HG02870 (cell line): ENCODE data around the gene SPHK2.

ENCODE experiments used
- ATAC-seq: cut with Tn5 transposase; IDR thresholded peaks from one replicate; pipeline ENCODE4 v1.9.1; 2021; ENCODE audit warnings: mild to moderate bottlenecking, moderate library complexity; ENCODE audit not compliant: unreplicated experiment

Gene SPHK2

DNA sequence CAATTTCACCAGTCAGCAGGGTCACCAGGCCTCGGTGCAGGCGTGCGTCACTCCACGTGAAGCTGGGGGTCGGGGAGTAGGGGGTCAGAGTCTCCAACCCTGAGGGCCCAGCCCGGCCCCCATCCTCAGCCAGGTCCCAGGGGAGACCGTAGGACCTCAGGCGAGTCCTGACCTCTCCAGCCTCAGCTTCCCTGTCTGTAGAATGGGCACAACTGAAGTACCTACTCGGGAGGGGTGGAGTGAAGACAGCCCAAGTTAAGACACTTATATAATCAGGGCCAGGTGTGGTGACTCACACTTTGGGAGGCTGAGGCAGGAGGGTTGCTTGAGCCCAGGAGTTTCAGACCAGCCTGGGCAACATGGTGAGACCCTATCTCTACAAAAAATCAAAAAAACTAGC, 15.5 kb upstream of the SPHK2 start:
- no peak for ATAC-seq

DNA sequence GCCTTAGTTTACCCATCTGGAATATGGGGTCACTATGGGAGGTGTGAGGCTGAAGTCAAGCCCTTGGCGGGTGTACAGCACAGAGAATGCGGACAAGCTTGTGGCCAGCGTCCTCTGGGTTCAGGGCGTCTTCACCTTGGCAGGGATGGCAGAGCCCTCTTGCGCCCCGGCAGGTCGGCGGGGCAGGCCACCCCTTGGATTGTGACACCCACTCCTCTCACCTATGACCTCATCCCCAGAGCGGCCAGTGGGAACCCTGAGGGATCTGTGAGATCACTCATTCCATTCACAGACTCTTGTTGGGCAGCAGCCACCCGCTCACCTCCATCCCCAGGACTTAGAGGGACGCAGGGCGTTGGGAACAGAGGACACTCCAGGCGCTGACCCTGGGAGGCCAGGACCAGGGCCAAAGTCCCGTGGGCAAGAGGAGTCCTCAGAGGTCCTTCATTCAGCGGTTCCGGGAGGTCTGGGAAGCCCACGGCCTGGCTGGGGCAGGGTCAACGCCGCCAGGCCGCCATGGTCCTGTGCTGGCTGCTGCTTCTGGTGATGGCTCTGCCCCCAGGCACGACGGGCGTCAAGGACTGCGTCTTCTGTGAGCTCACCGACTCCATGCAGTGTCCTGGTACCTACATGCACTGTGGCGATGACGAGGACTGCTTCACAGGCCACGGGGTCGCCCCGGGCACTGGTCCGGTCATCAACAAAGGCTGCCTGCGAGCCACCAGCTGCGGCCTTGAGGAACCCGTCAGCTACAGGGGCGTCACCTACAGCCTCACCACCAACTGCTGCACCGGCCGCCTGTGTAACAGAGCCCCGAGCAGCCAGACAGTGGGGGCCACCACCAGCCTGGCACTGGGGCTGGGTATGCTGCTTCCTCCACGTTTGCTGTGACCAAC, 12.6 kb upstream of the SPHK2 start, which contains the start of gene SPACA4:
TSS of gene SPACA4 (plus strand) at position 280 of the 896 bp plus-strand sequence. CDS start at position 517, 237 bp downstream.
- no peak for ATAC-seq

DNA sequence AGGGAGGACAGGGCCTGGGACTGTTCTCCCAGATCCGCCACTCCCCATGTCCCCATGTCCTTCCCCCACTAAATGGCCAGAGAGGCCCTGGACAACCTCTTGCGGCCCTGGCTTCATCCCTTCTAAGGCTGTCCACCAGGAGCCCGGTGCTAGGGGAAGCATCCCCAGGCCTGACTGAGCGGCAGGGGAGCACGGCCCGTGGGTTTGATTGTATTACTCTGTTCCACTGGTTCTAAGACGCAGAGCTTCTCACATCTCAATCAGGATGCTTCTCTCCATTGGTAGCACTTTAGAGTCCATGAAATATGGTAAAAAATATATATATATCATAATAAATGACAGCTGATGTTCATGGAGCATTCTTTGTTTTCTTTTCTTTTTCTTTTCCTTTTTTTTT, 11.9 kb upstream of the SPHK2 start:
- no peak for ATAC-seq

DNA sequence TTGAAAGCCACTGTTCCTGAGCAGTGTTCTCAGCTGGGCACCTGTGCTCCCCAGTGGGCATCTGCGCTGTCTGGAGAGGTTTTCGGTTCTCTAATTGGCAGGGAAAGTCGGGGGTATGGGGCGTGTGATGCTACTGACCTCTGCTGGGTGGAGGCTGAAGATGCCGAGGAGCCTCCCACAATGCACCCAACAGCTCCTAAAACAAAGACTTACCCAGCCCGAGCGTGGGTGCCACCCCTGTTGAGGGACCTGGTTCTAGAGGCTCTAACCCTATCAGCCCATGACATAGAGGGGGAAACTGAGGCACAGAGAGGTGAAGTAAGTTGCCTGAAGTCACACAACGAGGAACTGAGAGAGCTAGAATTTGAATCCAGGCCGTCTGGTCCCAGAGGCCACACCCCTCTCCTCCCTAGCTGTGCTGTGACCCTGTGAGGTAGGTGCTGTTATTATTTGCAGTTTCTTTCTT, 10.5 kb upstream of the SPHK2 start:
- no peak for ATAC-seq

DNA sequence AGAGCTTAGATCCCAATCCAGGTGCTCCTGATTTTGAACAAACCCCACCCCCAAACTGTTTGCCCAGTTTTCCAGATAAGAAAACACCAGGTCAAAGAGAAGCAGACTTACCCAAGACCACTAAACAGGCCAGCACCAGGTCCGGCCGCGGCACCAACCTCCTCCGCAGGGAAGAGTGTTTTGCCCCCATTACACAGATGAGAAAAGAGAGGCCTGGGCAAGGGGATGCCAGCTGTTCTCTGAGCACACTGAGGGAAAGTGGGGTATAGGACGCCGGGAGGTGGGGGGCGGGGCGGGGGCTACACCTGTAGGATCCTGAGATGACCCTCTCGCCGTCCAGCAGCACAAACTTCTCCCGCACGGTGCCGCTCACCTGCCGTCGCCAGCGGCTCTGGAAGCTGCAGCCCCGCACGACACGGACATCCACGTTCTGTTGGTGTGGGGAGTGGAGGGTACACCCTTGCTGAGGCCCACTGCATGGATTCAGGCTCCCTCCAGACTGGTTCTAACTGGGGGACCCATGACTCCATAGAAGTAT, 9.7 kb upstream of the SPHK2 start:
- ATAC-seq = no peak

DNA sequence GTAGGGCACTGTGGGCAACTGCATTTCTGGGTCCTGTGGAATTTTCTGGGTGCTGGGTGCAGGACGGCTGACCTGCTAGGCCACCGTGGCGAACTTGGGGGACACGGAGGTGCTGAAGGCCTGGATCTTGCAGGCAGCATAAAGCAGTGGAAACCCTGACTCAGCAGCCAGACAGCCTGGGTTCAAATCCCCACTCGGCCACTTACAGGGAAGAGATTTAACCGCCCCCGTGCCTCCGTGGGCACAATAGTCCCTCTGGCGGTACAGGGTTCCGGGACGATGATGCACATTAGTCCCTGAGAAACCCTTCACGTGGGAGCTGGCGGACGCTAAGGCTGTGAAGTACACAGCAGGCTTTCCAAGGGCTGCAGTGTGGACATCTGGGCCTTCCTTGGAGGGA, 7.4 kb upstream of the SPHK2 start:
- no peak for ATAC-seq

DNA sequence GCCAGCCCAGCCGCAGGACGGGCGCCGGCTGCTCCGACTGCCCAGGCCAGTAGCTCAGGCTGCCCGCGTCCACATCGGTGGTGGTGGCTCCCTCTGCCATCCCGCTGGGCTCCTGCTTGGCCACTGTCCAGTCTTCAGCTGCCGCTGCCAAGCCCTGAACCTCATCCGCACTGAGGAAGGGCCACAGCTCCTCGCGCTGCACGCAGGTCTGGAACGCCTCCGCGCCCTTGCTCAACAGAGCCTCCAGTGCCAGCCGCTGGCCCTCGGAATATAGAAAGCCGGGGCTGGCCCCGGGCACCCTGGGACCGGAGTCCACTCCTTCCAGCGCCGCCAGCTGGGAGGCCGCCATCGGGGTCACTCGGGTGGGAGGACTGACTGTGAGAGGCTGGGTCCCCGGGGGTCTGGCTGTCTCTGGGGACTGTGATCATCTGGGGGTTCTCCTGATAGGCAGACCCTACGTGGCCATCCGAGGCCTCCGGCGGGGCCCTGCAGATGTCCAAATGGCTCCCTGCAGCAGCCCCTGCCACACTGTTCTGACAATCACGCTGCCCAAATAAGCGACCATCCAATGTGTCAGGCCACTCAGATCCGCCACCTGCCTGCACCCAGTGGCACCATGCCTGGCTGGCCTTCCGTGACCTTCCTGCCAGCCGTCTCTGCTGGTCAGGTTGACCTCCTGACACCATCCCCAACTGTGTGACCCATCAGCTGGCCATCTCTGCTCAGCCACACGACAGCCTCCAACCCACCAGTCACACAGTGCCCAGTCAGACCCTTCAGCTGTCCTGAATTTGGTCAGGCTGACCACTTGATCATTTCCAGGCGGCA, 6.1 kb upstream of the SPHK2 start:
- no peak for ATAC-seq

DNA sequence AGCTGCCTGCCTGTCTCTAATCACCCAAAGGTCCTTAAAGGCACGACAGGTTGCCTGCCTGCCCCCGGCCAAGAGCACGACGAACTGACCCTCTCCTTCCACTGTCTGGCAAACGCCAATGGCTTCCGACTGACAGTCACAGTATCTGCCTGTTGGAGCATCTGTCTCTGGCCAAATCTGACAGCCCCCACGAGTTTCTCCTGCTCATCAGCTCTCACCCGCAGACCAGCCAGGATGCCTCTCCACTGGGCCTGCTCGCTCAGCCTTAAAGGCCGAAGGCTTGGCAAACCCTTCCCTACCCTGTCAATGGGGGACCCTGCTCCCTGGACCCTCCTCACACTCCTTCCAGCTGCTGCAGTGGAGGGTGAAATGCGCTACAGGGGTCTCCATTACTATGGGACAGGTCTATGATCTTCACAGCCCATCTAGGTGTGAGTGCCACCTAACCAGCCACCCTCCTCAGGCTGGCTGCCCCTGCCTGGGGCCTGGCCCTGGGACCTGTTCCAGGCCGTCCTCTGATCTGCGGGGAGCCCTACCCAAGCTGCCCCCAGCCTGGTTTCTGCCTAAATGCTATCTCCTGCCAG, 5.4 kb upstream of the SPHK2 start:
- no peak for ATAC-seq

DNA sequence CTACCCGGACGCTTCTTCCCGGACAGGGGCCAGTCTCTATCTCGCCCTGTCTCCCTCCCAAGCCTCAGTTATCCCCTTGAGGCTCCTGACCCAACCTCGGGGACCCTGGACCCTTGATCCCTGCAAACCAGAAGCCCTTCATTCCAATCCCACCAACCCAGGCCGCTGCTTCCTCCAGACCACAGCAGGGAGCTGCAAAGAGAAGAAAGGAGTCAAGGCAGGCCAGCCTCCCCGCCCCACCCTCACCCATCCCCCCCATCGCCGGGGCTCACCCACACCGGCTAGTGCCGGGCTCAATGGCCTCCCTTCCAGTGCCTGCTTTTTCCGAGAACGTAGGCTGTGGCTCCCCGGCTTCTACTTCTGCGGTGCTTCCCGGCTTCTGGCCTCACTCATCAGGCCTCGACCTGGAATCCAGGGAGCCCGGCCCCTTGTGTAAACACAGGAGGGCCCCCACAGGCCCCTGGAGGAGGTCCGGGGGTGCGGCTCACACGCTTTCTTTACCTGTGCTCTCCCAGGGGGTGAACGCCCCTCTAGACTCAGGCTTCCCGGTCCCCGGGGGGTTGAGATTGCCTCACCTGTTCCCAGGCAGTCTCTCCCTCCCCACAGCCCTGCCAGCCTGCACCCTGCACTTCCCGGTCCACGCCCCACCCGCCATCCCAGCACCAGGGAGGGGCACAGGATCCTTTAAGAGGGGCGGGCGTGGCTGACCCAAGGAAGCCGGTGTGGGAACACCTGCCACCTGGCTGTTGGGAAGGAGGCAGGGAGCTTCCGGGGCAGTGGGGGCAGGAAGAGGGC, 4.7 kb upstream of the SPHK2 start, which contains the start of gene FAM83E:
TSS of gene FAM83E (minus strand) at position 641 of the 795 bp plus-strand sequence. CDS start 1,704 bp downstream, outside the sequence.
- no peak for ATAC-seq

DNA sequence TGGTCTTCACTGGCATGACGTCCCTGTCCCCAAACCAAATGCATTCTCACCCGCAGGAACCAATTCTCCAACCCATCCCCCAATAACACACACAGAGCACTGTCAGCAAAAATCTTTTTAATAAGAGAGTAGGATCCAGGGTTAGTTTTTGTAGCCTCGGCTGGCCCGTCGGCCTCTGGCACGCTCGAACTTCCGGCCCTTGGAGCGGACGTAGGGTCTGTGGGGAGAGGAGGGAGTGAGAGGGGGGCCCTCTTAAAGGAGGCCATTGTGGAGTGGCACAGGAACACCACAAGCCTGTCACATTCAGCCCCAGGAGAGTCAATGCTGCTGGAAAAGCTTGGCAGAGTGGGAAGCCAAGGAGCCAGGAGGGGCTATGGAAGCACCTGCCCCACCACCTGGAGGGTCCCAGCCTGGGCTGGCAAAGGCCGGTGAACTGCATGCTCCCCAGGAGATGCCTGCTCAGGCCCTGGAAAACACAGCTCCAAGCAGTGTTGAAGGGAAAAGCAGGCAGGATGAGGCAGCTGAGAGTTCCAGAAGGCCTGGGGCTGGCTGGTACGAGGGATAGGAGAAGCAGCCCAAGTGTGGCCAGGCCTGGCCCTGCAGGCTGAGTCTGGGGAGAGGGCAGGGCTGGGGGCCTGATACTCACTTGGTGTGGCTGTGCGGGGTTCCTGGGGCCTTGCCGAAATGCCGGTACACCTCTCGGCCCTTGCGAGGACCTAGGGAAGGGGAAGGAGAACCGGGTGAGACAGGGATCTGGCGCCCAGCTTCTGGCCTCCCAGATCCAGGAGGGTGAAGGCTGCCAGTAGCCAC, 3.9 kb upstream of the SPHK2 start:
- no peak for ATAC-seq

DNA sequence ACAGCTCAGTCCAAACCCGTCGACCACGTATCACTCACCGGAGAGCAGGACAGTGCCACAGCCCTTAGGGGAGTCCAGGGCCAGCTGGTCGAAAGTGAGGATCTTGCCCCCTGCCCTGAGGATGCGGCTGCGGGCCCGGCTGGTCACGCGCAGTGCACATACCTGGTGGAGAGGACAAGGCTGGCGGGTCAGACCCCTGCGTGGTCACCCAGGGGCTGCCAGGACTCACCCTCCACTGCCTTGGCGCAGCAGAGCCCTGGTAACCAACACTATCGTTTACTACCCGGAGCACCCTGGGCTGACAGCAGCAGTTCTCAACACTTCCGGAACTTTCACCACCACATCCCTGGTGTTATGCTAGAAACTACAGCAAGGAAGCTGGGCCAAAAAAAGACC, 3.3 kb upstream of the SPHK2 start:
- no peak for ATAC-seq

DNA sequence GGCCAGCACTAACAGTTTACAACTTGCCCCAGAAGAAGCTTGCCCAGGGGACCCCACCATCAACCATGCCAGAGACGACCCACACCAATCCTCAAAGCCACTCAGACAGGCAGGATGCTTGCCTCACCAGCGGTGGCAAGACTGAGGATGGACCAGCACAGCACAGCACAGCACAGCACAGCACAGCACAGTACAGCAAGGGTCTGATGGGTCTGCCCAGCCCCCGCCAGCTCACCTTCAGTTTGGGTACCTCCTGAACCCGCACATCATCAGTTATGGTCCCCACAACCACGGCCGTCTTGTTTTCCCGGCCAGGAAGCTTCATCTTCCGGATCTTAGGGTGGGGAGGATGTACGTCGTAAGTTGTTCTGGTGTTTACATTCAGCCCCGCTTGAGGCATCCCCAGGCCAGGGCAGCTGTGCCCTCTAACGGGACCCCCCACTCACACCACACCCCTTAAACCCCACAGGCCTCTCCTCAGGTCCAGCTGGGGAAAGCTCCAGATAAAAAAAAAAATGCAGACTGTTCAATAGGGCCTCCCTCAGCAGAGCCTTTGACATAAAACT, 2.7 kb upstream of the SPHK2 start:
- no peak for ATAC-seq

DNA sequence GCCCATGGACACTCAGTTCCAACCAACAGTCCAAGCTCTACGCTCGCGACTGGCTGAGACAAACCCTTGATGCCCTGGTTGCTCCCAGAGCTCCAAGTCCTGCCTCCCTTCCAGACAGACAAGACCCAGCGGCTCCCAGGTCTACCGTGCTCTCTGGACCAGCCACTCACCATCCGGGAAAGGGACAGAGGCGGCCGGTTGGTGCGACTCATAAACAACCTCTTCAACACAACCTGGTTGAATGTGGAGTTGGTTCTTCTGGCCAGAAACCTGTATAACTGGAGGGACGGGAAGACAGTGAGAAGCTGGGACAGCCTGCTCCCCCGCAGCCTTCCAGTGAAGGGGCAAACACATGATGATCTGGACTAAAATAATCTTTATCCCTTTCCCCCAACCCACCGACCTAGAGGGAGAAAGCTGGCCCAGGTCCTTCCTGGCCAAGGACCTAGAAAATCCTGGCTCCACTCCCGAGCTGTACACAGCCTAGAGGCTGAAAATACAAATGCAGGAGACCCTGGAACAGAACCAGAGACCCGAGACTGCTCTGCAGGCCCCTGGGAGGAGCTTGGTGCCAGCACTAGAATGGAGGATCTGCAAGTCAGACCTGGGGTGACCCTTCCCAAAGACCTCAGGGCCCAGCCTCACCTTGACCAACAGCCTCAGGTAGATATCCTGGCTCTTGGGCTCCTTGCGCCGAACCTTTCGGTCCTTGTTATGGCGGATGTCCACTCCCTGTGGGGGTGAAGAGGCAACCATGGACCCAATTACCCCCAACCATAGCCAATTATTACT, 2.0 kb upstream of the SPHK2 start:
- ATAC-seq = no peak

DNA sequence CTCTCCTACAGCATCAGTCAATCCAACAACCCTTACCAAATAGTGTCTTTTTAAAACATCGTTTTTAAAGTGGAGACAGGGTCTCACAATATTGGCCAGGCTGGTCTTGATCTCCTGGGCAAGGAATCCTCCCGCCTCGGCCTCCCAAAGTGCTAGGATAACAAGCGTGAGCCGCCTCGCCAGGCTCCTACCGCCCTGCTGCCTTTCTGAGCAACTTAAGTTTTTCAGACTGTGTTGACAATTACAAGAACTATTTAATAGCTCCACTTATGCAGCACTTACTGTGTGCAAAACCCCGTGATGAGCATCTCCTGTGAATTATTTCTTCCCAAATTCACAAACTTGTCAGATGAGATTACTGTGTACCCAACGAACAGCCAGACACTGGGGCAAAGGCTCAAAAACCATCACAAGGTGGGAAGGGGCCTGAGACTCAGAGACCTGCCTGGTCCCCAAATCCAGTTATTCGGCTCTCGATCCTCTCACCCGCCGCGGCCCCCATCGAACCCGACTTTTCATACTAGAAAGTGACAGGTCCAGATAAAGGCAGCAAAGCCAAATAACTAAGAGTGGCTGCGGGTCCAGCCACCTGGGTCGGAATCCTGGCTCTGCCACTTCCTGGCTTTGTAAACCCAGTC, 909 bp upstream of the SPHK2 start:
- no peak for ATAC-seq

DNA sequence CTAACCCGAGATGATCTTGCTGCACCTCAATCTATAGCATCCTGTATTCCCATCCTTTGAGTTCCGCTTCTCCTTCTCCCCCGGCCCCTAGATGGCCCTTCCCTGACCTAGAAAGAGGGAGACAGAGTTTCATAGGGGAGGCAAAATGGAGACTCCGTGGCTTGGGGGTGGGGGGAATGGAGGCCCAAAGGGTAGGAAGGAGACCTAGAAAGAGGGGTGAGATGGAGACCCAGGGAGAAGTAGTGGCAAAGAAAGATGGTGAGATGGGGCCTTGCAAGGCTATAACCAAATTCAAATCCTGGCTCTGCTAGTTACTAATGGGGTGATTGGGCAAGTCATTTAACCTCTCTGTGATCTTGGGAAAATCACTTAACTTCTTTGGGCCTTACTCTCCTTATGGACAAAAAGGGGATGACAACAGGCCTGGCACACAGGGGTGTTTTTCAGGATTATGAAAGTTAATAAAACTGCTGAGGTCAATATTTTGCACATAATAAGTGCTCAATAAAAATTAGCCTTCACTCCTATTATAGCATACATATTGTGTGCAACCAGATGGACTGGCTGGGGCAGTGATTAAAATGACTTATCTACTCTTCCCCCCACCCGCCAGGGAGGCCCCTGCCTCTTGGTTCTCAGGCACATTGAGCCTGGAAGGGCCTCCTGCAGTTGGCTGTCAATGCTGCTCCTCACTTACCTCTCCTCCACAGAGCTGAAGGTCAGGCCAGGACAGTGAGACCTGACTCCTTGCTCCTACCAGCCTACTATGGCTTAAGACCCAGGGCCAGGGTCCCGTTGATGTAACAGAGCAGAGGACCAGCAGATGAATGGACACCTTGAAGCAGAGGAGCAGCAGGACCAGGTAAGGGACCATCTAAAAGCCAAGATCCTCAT, 633 bp downstream of the SPHK2 start:
- ATAC-seq = no peak

DNA sequence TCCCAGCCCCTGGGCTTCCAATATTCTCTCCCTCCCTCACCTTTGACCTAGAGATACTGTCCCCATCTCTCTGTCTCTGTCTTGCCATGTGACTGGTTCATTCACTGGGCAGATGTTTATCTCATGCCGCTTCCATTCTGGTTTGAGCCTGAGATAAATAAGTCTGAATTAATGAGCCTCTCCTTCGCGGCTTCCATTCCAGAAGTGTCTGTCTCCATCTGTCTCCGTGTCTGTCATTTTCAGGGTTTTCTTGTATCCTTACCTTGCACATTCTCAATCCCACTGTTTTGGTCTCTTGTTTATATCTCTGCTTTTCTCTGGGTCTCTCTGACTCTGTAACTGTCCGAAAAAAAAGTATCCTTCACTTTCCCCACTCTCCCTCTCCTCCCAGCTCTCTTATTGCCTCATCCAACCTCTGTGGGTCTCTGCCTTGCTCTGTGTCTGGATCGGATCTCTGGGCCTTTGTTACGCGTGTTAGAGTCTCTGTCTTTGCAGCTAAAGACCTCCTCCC, 4.3 kb downstream of the SPHK2 start:
- ATAC-seq = no peak
